Effector CD8-positive, alpha-beta T cell (primary cell): ENCODE measurements around the gene SMIM30.
"Not testable (repeated sequence)": the region's sequence is repeated elsewhere in the genome, so short reads cannot be mapped to it uniquely, and the experiment has no call there.

Source experiments
- DNase-seq: peaks from one replicate; lab custom pipeline; 2025; lab: John Stamatoyannopoulos, UW
- total RNA-seq, 4 experiments: gene quantifications; one replicate each; lab custom pipeline; 2026; lab: John Stamatoyannopoulos, UW

Gene SMIM30, protein sequence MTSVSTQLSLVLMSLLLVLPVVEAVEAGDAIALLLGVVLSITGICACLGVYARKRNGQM
- total RNA-seq, result 7.0 to 19.0 (median 13.8) reads per million in 4 experiments

DNA sequence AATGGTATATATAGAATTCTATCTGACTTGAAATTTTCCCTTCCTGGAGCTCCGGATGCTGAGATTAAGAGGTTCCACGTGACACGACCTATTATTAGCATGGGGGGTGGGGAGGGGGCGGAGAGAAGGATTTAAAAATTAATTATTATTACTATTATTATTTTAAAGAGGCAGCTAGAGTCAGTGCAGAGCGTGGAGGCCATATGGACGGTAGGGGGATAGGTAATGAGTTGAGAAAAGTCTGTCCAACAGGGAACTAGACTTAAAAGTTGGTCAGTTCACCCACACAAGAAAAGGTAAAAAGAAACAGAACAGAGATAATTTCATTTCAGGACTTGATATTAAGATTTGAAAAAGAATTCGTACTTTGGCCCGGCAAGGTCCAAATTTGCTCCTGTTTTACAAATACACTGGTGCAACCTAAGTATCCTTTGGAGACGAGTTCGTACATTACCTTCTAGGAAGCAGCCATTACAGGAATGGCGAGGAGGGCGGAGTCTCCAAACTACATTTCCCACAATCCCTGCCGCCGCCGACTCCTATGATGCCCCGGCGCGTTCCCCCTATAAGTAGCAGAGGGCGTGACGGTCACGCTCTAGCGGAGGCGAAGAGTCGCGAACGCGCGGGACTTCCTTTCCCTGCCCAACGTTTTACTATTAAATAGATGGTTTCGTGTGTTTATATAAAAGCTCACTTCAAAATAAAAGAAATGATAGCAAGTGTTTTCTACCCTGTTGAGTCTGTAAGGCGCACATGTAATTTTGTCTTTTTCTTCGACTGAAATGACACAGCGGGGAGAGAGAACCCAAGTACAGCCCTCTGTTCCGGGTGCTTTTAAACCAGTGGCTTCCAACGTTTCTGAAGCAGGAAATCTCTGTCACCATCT lies at the start of gene SMIM30:
Gene SMIM30 (minus strand): TSS at position 481 of the 886 bp plus-strand sequence. CDS start 976 bp downstream, outside the sequence.
- peak; percentile 79 for DNase-seq

DNA sequence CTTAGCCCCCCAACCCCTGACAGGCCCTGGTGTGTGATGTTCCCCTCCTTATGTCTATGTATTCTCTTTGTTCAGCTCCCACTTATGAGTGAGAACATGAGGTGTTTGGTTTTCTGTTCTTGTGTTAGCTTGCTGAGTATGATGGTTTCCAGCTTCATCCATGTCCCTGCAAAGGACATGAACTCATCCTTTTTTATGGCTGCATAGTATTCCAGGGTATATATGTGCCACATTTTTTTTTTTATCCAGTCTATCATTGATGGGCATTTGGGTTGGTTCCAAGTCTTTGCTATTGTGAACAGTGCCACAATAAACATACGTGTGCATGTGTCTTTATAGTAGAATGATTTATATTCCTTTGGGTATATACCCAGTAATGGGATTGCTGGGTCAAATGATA lies 47.8 kb upstream of the SMIM30 start:
- not testable (repeated sequence) for DNase-seq

DNA sequence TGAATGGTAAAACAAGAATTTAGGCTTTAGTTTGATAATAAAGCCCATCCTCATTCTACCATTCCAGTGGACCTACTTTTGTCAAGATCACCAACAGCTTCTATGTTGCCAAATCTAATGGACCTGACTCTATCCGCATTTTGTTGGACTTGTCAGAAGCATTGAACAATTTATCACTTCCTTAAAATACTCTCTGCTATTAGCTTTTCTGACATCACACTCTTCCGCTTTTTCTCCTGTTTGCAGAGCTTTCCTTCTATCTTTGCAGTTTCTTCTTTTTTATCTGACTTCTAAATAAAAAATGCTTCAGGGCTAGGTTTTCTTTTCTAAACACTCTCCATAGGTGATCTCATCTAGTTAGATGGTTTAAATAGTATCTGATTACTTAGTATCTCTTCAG lies 42.7 kb upstream of the SMIM30 start:
- no peak for DNase-seq

DNA sequence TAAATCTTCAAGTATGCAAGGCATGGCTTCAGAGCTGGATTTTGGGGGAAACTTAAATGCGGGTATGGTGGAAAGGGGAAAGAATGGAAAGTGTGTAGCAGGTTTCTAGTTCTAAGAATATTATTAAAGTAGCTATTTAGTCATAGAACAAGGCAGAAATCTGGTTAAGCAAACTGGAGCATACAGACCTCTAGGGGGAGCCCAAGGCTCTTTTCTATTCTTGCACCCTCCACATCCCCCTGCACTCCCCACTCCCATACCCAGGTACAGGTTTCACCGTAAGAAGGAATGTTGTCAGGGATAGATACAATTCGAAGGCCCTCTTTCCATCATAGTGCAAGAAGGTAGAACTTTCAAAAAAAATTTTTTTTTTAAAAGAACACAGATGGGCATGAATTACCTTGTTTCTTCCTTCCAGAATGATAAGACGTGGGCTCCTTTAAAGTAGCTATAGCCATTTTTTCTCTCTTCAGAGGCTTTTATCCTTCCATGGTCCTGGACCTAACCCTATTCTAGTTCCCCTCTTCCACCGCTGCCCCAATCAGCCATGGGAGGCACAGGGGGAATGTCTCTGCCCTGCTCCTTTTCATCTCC lies 41.5 kb upstream of the SMIM30 start:
- no peak for DNase-seq

DNA sequence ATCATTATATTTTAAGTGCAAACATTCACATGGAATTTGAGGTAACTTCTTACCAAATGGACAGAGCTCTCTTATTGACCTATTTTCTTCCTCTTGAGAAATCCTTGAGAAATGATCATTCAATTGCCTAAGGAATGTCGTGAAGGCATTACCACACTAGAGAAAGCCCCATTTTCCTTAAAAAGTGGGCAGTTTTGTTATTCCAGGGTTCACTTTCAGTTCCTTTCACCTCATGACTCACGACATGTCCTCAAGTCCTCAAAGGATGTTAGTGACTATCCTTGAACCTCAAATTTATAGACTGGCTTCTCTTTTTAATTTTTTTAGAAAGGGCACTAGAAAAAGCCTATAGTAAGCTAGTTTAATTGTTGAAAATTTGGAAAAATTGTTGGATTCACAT lies 40.4 kb upstream of the SMIM30 start:
- no peak for DNase-seq

DNA sequence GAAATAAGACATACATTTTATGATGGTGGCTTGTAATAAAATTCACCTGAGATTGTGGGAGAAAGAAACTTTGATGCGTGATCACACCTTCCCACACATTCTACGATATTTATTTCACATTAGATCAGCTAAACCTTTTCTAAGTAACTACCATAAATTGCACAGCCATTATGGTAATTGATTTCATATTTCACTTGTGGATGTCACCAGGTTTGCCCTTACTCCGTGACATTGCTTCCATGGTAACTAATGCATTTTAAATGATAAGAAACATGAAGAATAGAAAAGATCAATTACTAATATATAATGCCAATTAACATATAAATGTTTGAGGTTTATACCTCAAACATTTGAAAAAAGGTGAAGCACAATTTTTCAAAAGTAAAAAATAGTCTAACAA lies 35.8 kb upstream of the SMIM30 start:
- no peak for DNase-seq

DNA sequence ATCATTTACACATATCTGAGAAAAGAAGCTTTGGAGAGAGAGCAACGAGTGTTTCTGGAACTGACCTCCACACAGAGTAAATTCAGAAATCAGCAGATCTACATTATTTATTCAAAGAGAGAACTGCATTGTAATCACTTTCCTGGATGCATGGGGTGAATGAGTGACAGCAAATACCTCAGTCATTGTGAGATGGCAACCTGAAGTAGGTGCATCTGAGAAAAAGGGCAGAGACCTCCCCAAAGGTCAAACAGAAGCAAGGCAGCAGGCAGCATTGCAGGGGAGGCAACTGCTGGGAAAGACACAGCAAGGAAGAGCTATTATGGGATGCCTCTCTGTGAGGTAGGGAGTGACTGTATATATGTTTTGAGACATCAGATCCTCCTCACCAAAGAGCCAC lies 26.5 kb upstream of the SMIM30 start:
- DNase-seq, result no peak

DNA sequence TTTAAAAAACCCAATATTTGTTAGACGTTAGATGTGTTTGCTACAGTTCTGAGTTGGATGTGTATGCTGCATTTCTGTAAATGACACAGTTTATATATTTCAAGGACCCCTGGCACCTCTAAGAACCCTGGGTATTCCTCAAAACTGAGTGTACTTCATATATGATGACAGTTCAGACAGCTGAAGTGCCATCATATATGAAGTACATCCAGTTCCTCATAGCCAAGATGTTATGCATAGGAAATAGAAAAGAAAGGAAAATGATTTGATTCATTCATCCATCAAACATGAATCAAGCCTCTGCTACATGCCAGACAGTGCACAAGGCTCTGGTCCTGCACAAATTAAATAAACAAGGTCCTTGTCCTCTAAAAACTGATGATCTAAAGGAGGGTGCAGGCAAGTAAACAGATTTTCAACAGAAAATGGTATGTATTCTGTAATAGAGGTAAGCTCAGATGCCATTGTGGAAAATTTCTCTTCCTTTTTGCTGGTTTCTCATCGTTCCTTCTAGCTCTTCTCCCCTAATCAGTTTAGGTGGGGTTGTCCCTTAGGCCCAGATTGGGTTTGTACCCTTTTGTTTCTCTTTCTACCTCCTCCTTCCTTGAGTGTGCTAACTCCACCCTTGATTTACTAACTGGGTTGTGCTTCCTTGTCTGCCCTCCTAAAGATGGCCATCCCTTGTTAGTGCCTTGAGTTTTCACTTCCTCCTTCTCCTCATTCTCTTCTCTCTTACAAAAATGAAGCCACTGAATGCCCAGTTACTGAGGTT lies 25.3 kb upstream of the SMIM30 start:
- no peak for DNase-seq

DNA sequence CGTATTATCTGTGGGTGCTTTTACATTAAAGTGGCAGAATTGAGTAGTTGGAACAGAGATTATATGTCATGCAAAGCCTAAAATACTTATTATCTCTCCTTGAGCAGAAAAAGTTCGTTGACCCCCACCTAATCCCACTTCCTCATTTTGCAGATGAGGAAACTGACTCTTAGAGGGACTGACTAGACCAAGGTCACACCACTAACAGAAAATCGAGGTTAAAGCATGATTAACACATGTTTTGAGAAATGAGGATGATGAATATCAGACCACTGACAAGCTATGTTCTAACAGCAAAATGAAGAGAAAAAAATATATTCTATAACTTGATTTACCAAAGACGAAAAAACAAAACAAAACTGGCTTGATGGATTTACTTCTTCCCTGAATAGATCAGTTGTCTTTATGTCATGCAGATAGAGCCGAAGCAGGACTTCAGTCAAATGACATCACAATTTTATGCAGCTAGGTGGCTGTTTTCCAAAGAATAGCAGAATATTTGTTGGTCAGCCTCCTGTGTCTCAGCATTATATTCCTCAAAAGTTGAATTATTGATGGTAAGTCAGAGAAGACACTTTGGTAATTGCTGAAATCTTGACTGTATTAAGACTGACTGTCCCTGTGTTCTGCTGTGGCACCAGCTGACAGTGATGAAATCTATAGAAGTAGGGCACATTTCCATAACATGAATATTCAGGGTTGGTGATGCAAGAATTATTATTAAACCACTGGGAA lies 24.2 kb upstream of the SMIM30 start:
- no peak for DNase-seq

DNA sequence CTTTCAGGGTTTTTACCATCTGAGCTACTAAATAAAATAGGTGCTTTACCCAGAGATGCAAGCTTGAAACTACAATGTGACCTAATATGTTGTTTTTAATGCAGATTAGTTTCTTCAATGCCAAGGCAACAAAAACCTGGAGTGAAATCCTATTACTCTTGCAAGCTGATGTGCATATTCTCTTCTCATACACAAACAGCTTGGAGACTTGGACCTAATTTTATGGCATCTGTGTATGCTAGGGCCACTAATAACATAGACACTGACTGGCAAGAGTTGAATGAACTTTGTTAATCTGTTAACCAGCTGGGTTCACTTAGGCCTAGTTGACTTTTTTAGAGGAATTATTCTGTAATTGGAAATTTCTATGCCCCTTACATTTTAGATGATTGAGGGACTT lies 23.4 kb upstream of the SMIM30 start:
- DNase-seq, result no peak

DNA sequence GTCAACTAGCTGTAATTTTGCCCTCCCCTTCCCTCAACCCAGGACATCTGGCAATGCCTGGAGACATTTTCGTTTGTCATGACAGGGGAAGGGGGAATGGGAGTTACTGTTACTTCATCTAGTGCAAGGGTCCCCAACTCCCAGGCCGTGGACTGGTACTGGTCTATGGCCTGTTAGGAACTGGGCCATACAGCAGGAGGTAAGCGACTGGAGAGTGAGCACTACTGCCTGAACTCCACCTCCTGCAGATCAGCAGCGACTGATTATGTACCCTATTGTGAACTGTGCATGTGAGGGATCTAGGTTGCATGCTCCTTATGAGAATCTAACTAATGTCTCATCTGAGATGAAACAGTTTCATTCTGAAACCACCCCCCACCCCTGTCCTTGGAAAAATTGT lies 22.6 kb upstream of the SMIM30 start:
- no peak for DNase-seq

DNA sequence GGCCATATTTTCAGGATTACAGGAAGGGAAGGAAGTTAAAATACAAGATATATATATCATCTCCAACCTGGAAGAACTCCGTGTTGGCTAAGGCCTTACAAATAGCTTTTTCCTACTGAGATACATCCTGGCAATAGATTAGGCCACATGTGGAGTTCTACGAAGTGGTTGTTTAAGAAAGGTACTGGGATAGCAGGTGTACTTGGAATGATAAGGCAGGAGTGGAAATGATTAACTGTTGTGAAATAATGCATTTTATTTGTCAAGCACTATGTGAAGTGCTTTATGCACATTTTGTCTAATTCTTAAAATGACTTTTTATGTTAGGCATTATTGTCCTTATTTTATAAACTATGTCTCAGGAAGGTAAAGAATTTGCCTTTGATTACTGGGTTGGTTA lies 18.9 kb upstream of the SMIM30 start:
- no peak for DNase-seq

DNA sequence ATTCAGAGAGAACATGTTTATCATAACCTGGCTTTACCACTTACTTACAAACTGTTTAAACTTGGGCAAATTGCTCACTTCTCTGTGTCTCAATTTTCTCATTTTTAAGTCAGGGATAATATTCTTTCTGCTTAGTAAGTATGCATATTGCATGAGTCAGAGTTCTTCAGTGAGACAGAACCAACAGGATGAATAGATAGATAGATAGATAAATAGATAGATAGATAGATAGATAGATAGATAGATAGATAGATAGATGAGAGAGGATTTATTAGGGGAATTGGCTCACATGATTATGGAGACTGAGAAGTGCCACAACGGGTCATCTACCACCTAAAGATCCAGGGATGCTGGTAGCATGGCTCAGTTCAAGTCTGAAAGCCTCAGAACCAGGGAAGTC lies 15.7 kb upstream of the SMIM30 start:
- DNase-seq, result no peak

DNA sequence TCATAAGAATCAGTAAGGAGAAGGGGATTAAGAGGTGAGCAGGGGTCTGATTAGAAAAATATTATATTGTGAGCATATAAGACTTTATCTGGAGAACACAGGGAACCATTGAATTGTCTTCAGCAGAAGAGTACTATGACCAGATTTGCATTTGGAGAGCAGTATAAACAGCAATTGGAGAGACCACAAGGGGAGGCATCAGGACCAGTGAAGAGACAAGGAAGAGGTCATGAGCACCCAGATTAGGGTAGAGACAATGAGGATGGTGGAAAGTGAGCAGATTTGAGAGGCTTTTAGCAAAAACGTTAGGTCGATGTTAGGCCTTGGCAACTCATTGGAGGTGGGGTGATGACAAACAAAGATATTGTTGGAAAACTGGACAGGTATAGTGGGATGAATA lies 13.0 kb upstream of the SMIM30 start:
- no peak for DNase-seq

DNA sequence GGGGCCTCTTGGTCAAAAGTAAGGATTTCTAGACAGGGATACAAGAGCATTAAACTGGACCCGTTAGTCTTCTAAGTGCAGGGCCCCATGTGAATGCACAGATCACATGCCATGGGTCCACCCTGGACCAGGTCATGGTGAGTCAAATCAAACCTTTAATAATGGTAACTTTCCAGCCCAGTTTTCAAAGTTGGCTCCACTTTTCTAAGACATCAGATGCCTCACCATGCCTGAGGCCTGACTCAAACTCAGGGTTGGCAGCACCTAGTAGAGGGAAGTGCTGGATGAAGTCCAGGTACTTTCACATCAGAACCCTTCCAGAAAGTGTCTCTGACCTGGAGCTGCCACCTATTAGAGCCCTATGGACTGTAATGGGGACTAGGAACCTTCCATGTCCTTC lies 9.7 kb upstream of the SMIM30 start:
- DNase-seq, result no peak

DNA sequence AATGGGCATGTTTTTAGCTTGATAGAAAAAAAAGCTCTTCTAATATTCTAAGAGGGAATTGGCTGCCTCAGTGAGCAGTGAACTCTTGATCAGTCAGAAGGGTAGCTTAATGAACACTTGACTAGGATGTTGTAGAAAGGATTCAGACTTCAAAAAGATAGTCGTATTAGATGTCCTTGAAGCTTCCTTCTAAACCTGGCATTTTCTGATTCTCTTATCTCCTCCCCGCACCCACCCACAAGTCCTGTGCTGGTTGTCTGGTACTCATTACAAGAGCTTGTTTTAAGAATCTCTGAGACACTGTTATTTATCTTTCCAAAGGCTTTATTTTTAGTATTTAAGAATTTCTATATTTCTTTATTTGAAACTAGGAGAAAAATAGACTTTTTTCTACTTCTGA lies 7.4 kb upstream of the SMIM30 start:
- no peak for DNase-seq

DNA sequence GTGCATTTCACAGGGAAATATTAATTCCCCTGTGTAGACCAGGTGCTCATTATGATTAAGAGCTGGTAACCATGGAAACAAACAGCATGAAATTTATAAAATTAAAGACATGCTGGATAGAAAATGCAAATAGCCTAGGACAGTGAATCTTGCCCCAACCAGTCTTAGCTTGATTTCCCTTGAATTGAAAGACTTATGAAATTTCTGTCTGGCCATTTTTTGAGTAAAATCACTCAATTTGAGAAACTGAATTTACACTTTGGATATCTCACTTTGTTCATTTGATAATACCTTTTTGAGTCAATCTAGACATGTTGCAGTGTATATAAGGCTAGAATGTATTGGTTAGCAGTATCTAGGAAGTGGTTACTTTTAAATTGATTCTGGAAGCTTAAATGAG lies 4.4 kb upstream of the SMIM30 start:
- DNase-seq, result no peak

DNA sequence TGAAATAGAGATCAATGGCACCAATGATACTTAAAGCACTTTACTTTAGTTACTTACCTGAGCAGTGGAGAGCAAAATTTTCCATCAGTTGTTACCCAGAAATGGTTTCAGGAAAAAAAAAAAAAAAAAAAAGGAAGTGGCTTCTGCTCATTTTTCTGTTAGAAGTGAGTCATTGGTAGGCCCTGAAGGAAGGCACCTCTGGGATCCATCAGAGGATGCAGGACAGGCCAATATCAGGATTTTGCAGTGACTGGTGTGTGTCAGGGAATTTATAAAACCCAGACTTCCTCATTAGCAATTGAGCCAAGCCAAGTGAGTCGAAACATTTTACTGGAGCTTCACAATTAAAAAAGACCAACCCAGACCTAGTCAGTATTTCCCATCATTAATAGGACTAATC lies 2.3 kb upstream of the SMIM30 start:
- no peak for DNase-seq

DNA sequence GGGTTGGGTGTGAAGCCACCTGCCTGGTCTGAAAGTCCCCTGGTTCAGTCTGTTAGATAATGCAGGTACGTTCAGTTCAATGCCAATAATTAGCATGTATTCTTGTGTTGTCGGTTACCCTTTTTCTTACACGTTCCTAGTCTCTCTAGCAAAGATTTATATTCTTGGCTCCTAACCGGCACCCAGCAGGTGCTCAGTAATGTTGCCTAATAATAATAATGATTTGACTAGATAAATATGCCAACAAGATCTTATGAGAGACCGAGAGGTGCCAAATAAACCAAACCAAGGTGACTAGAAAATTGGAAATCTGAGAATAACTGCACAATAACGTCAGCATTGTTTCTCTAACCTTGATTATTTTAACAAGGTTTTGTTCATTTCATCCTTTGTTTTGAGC lies 1.1 kb upstream of the SMIM30 start:
- DNase-seq, result no peak

DNA sequence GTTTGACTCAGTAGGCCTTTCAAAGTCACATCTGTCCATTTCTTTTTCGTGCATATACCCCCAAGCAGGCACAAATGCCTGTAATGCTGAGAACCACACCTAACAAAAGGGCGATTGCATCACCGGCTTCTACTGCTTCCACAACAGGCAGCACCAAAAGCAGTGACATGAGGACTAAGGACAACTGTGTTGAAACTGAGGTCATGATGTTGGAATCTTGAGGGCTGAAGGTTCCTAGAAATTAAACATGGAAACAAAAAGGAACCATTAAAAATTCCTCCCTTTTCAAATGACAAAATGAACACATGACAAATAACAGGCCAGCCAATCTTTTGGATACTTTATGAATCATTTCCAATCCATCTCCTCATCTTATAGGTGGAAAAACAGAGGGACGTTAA lies 980 bp downstream of the SMIM30 start:
- not testable (repeated sequence) for DNase-seq

DNA sequence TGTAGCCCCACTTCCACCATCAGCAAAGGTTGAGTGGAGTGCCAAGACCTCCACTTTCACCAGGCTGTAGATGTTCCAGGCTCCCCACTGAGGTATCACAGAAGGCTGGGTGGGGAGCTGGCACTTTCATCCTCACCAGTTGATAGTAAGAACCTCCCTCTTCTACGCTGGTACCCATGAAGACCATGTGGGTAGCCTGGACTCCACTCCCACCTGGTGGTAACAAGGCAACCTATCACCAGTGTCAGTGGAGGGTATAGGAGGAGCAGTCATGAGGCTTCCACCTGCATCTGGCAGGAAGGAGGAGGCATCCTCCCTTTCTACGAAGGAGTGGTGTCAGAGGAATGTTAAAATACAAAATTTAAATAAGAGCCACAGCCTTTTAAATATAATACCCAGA lies 4.4 kb downstream of the SMIM30 start:
- DNase-seq, result no peak

DNA sequence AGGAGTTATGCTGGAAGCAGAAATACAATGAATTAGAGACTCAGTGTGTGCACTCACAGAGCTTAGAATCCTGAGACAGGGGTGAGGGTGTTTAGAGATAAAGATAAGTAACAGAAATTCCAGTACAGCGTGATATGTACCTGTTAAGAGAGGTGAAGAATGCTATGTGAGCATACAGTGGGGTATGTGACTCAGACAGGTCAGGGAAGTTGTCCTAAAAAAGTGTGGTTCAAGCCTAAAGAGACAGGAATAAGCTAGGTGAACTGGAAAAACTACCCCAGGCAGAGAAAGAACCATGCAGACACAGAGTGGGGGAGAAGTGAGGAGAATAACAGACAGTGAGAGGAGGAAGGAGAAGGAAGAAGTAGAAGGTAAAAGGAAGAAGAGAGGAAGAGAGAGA lies 8.6 kb downstream of the SMIM30 start:
- DNase-seq, result no peak
